C4-2B (cell line): ENCODE measurements around the gene SLC37A3.

ENCODE experiments used
- ZFX ChIP-seq: fragments of 450-650 bp; IDR thresholded peaks from 2 replicates; pipeline ENCODE4 v1.6.1; 2017
- TF ChIP-seq, protein P1 (sequence below): fragments of 450-650 bp; conservative IDR thresholded peaks from 2 replicates; pipeline ENCODE4 v1.5.1; 2017; ENCODE audit warnings: mild to moderate bottlenecking

DNA sequence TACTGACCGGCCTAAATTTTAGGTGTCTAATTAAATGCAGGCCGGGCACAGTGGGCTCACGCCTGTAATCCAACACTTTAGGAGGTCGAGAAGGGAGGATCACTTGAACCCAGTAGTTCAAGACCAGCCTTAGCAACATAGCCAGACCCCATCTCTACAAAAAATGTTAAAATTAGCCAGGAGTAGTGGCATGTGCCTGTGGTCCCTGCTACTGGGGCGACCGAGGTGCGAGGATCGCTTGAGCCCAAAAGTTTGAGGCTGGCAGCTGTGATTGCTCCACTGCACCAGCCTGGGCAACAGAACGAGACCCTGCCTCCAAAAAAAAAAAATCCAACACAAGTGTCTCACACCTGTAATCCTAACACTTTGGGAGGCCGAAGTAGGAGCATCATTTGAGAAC is 491 bp upstream of the SLC37A3 start:
- TF ChIP-seq, protein P1, sequence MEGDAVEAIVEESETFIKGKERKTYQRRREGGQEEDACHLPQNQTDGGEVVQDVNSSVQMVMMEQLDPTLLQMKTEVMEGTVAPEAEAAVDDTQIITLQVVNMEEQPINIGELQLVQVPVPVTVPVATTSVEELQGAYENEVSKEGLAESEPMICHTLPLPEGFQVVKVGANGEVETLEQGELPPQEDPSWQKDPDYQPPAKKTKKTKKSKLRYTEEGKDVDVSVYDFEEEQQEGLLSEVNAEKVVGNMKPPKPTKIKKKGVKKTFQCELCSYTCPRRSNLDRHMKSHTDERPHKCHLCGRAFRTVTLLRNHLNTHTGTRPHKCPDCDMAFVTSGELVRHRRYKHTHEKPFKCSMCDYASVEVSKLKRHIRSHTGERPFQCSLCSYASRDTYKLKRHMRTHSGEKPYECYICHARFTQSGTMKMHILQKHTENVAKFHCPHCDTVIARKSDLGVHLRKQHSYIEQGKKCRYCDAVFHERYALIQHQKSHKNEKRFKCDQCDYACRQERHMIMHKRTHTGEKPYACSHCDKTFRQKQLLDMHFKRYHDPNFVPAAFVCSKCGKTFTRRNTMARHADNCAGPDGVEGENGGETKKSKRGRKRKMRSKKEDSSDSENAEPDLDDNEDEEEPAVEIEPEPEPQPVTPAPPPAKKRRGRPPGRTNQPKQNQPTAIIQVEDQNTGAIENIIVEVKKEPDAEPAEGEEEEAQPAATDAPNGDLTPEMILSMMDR, result no peak
- no peak for TF ChIP-seq ZFX
